GM18517 (cell line): ENCODE data around the gene TXNDC8.
"Not testable (repeated sequence)": the region's sequence is repeated elsewhere in the genome, so short reads cannot be mapped to it uniquely, and the experiment has no call there.

Source experiments
- ATAC-seq: cut with Tn5 transposase; IDR thresholded peaks from one replicate; pipeline ENCODE4 v1.9.1; 2021; ENCODE audit warnings: mild to moderate bottlenecking, moderate library complexity; ENCODE audit not compliant: unreplicated experiment

The TXNDC8 gene

GRCh38 chr9:110337727-110338126 lies at the start of gene TXNDC8:
TSS of gene TXNDC8 (minus strand) at chr9:110337863.
- no peak for ATAC-seq

DNA sequence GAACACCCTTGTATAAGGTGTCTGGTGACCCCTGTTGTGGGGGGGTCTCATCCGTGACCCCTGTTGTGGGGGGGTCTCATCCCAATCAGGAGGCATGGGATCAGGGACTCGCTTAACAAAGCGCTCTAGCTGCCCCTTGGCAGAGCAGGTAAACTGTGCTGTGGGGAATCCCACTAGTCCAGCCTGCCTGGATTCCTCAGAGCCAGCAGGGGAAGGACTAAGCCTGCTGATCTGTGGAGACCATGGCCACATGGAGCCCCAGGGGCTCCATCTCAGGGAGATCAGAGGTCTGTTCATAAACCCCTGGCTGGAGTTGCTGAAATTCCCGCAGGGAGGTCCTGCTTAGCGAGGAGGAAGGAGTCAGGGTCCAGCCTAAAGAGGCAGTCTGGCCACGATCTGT lies 45.8 kb upstream of the TXNDC8 start:
- no peak for ATAC-seq

- no peak for ATAC-seq
These were observed 45.1 kb upstream of the TXNDC8 start for GRCh38 chr9:110382731-110383130.

DNA sequence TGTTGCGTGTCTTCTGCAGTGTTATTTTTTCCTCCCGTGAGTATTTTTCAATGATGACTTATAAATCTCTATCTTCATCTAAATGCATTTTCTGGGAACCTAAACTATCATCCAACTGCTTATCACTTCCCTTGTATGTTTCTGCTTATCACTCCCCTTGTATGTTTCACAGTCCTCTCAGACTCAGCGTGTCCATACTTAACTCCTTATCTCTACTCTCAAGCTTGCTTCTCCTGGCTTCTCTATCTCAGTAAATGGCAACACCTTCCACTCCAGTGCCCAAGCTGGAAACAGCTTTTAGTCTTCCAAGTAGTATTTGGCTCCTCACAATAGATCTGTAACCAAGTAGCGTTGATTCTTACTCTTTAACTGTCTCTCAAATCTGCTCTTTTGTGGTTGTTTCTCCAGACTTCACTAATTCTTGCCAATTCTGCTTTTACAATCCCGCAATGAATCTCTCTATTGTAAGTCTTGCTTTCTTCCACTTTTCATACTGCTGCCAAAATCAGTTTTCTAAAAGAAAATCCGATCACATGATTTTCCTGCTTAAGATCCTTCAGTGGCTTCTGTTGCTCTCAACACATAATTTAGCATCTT lies 33.8 kb upstream of the TXNDC8 start:
- ATAC-seq: no peak

DNA sequence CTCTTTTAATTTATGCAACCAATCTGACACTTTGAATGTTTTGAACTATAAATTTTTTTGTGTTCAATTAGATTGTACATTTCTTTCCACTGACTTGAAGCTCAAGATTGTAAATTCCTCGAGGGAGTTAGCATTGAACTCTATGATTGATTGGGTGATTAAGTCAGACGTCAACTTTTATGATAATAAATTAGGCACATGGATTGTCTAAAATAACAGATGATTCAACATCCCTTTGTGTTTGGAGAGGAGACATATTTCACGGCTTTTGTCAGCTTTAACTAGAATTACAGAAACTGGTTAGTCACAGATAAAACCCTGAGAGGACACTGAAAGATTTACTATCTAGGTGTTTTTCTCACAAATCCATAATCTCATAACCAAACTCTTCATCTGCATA lies 32.7 kb upstream of the TXNDC8 start:
- no peak for ATAC-seq

- ATAC-seq: no peak
These were observed 26.8 kb upstream of the TXNDC8 start for GRCh38 chr9:110364451-110364850.

DNA sequence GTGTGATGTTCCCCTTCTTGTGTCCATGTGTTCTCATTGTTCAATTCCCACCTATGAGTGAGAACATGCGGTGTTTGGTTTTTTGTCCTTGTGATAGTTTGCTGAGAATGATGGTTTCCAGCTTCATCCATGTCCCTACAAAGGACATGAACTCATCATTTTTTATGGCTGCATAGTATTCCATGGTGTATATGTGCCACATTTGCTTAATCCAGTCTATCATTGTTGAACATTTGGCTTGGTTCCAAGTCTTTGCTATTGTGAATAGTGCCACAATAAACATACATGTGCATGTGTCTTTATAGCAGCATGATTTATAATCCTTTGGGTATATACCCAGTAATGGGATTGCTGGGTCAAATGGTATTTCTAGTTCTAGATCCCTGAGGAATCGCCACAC lies 21.3 kb upstream of the TXNDC8 start:
- ATAC-seq: not testable (repeated sequence)

DNA sequence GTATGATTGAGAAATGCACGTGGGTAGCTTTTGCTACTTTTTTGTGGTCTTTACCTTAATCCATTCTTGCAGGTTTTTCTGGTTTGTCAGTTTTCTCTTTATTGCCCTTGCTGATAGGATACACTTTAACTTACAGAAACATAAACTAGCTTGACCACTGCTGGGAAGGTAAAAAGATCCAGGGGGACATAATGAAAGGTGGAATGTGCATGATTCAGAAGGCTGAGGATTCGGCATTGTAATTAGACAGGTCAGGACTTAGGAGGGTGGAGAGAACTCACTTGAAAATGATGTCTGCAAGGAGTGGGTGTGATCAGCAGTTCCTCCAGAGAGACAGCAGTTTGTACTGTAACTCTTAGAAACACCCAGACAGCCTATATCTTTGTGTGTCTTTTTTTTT lies 19.8 kb upstream of the TXNDC8 start:
- ATAC-seq: no peak

DNA sequence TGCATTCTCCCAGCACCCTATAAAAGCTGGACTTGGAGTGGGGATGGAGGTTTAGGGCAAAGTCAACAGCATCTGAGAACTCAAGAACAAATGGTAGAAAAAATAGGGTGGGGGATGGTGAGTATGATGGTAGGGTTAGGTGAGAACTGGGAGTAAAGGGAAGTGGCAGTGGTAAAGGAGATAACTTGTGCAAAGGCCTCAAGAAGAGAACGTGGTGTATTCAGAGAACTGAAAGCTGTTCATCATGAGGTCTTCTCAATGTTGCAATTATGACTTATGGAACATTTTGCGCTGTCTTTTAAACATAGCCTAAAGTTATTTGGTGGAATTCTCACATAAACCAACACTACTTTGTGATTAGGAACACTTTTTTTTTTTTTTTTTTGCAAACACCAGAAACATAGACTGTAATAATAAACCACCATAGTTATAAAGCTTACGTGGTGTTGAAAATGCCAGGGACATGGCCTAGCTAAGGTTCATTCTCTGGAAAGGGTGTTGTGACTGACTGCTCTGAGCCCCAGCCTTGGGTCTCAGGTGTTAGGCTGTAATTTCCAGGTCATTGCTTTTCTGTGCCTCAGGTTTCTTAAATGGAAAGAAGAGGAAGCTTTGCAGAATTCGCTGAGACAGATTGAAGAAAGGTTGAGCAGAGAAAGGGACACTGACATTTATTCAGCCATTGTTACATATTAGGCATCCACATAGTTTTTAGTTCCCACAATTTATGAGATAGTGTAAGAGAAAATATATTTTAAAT lies 19.2 kb upstream of the TXNDC8 start:
- ATAC-seq: no peak

DNA sequence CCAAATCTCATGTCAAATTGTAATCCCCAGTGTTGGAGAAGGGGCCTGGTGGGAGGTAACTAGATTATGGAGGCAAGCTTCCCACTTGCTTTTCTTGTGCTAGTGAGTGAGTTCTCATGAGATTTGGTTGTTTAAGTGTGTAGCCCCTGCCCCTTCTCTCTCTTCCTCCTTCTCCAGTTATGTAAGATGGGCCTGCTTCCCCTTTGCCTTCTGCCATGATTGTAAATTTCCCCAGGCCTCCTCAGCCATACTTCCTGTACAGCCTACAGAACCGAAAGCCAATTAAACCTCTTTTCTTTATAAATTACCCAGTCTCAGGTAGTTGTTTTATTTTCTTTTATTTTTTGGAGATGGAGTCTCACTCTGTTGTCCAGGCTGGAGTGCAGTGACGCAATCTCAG lies 18.2 kb upstream of the TXNDC8 start:
- ATAC-seq: no peak

GRCh38 chr9:110351009-110351467 lies 13.4 kb upstream of the TXNDC8 start:
- no peak for ATAC-seq

- ATAC-seq: no peak
These were observed 8.7 kb upstream of the TXNDC8 start for GRCh38 chr9:110346325-110346724.

DNA sequence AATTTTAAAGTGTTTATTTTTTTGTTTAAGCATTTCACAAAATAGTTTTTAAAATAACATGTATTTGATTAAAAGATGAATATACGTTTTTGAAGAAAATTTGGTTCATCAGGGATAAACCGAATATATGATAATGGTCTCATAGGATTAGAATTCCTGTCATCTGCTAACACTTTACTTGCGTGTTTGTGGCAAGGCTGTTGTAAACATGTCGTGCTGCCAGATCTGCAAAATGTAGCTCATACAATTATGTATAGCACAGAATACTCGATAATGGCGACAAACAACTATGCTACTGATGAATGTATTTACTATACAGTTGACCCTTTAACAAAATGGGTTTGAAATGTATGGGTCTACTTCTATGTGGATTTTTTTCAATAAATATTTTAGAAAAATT lies 7.2 kb upstream of the TXNDC8 start:
- no peak for ATAC-seq

DNA sequence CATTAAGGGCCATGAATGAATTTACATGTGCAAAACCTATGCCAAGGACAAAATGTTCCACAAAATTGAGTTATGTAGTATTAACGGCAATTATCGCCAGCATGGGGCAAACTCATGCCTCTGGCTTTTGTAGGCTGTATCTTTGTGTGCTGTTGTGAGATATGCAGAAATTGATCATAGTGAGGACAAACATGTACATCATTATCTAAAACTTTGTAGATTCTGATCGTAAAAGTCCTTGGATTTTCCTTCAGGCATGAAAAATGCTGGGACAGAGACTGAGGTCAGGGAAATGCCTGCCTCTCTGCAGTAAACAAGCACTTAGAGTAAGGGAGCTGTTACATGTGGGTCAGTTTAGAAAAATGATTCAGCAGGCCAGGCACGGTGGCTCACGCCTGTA lies 5.9 kb upstream of the TXNDC8 start:
- no peak for ATAC-seq

DNA sequence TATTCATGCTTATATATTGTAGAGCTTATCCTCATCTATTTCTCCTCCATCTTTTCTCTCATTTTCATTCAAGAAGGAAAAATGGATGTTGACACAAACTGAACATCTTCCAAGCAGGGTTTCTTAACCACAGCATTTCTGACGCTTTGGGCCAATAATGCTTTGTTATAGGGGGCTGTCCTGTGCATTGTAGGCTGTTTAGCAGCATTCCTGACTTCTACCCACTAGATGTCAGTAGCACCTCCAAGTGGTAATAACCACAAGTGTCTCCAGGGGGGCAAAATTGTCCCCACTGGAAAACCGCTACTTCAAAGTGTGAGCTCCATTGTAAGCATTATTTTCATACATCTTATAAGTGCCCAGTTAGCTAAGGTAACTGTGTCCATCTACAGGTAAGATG lies 2.6 kb upstream of the TXNDC8 start:
- ATAC-seq: no peak

DNA sequence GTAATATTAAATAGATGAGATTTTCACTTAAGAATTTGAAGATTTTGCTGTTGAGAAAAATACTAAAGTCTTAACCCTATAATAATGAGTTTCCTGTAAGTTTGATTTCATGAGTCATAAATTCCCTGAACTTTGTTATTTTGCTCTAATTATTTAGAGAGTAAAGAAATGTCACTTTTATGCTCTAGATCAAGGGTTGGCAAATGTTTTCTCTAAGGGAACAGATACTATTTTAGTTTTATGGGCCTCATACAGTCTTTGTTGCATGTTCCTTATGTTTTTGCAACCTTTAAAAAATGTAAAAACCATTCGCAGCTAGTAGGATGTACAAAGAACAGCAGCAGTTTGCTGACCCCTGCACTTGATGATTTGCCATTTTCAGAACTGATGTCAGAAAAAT lies 480 bp upstream of the TXNDC8 start:
- no peak for ATAC-seq

DNA sequence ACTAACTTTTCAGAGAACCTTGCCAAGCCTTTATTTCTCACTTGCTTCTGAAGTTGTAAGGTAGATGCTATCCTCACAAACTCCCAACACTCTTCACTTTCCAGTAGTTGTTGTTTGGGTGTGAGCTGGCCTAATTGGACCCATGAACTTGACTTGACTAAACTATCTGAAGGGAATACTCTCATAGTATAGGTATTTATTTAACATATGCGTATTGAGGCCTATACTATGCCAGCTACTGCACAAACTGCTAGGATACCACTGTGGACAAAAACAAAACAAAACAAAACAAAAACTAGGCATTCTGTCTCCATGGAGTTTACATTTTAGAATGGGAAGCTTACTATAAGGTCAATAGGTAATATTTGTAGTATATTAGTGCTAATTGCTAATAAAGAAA lies 1.3 kb downstream of the TXNDC8 start:
- ATAC-seq: no peak

DNA sequence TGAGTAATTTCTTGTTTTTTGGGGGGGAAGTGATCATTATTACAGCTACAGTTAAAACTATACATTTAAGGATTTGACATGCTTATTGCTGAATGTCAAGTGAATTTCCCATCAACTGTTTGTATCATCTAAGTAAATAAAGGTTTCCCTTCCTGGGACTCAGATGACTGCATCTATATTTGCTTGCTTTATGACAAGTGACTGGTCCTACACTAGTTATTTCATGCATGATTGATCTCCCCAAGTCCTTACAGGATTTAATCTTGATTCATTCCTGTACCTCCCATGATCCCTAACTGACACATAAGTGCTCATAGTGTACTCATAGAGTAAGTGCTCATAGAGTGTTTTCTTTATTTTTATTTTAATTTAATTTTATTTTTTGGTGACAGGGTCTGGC lies 2.8 kb downstream of the TXNDC8 start:
- peak; percentile 9 for ATAC-seq

DNA sequence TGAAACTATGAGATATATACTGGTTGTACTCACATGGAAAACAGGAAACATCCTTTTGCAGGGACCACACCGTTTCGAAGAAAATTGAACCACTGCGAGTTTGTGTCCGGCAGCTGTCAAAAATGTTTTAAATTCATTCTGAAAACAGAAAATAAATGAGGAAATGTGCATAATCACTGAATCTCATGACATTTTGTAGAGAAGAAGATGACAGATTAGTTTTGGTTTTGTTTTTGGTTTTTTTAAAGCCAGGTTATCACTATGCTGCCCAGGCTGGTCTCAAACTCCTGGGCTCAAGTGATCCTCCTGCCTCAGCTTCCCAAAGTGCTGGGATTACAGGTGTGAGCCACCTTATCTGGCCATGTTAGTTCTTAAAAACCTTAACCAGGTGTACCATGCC lies 3.5 kb downstream of the TXNDC8 start:
- ATAC-seq: peak; percentile 82

DNA sequence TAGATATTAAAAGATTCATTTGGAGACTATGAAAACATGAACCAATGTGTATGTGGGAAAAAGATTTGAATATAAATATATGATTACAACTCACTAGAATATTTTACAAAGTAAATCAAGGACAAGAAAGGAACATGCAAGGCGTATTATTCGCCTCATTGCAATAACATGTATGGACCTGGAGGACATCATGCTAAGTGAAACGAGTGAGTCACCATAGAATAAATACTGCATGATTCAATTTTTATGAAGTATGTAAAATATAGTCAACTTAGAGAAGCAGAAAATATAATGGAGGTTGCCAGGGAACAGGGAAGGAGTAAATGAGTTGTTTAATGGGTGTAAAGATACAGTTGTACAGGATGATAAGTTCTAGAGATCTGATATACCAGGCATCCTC lies 4.9 kb downstream of the TXNDC8 start:
- no peak for ATAC-seq

DNA sequence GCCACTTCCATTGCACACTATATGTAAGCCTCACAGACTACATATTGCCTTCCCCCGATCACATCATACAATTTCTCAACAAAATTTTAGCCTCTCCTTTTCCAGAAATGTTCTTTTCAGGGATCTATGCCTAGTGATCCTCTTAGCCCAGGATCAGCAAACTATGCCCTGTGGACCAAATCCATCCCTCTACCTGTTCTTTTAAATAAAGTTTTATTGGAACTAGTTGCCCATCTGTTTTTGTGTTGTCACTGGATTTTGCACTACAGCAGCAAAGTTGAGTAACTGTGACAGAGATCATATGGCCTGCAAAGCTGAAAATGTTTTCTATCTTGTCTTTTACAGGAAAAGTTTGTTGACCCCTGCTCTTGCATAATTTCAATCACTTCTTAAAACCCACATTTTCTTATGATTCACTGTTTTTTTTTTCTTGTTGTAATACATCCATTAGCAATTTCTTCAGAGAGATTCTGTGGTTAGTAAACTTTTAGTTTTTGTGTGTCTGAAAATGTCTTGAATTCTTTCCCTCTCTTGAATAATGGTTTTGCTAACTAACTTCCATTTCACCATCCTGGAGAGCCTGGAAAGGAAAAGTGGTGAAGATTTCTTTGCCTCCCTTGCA lies 7.1 kb downstream of the TXNDC8 start:
- ATAC-seq: no peak

- no peak for ATAC-seq
These were observed 7.9 kb downstream of the TXNDC8 start for GRCh38 chr9:110329639-110330230.
